GM04504 (cell line): Measurements from ENCODE around the gene STOX2.

Source experiments
- DNase-seq: peaks from one replicate; pipeline ENCODE4 v3.0.0-alpha.2; 2012; ENCODE audit warnings: low read depth

STOX2 gene, protein sequence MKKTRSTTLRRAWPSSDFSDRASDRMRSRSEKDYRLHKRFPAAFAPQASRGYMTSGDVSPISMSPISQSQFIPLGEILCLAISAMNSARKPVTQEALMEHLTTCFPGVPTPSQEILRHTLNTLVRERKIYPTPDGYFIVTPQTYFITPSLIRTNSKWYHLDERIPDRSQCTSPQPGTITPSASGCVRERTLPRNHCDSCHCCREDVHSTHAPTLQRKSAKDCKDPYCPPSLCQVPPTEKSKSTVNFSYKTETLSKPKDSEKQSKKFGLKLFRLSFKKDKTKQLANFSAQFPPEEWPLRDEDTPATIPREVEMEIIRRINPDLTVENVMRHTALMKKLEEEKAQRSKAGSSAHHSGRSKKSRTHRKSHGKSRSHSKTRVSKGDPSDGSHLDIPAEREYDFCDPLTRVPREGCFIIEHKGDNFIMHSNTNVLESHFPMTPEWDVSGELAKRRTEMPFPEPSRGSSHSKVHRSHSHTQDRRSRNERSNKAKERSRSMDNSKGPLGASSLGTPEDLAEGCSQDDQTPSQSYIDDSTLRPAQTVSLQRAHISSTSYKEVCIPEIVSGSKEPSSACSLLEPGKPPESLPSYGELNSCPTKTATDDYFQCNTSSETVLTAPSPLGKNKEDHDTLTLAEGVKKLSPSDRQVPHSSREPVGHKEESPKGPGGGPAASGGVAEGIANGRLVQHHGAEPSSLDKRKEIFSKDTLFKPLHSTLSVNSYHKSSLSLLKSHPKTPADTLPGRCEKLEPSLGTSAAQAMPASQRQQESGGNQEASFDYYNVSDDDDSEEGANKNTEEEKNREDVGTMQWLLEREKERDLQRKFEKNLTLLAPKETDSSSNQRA (N-terminal part only)

DNA sequence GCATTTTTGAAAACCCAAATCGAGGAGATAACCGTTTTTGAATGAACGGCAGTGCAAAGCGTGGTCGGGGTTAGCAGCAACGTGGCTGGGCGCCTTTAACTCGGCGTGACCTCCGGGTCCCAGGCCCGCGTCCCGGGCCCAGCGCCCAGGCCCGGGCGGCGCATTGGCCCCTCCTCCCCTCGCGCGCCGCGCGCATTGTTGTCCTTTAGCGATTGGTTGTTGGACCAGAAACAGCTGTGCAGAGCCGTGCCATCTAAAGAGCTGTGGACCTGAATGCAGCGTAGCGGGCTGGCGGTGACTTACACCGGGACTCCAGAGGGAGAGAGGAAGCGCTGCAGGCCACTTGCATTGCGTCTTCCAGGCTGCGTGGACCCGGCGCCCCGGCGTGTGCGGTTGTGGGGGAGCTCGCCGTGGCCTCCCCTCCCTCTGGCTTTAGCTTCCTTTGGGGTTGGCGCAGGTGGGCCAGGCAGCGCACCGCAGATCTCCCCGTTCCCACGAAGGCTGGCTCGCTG lies at the start of gene STOX2:
TSS of gene STOX2 (plus strand) at position 227 of the 512 bp plus-strand sequence. CDS start 1,484 bp downstream, outside the sequence.
- DNase-seq: no peak

DNA sequence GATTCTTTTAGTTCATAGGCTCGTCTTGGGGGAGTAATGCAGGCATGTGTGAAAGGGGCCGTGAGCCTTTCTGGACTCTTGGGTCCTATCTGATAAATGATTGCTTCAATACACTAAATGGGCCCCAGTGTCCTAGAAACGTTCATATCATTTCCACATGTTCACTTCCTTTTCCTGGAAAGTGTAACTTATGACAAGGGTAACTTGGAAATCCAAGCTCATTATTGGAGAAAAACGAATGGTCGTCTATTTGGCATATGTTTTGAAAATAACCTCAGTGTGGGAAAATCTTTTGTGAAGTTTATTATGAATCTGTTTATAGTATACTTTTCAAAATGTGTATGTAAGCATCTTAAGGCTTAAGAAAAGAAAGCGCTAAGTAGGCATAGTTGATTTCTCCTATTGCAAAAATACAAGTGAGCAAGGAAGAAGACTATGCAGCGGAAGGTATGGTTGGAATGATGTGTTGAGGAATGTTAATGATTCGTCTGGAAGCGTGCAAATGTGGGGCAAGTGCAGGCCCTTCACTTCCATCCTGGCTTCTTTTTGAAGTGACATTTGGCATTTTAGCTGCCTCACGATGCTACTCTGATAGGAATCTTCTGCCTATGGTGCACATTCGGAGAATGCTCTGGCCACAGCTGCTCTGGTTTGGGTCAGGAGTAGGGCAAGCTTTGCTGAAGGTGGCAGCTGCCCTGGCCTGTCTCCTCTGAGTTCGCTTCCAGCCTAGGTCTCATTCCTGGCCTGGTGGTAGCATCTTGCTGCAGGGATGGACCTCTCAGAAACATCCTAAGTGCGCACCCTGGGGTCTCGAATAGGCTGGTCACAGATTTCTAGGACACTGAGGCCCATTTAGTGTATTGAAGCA lies 49.5 kb upstream of the STOX2 start:
- DNase-seq: no peak

DNA sequence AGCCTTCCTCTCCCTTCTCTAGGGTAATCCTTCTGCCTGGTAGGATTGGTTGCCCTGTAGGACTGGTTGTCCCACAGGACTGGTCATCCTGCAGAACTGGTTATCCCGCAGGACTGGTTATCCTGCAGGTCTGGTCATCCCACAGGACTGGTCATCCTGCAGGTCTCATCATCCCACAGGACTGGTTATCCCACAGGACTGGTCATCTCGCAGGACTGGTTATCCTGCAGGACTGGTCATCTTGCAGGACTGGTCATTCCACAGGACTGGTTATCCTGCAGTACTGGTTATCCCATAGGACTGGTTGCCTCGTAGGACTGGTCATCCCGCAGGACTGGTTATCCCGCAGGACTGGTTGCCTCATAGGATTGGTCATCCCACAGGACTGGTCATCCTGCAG lies 48.1 kb upstream of the STOX2 start:
- DNase-seq: no peak

DNA sequence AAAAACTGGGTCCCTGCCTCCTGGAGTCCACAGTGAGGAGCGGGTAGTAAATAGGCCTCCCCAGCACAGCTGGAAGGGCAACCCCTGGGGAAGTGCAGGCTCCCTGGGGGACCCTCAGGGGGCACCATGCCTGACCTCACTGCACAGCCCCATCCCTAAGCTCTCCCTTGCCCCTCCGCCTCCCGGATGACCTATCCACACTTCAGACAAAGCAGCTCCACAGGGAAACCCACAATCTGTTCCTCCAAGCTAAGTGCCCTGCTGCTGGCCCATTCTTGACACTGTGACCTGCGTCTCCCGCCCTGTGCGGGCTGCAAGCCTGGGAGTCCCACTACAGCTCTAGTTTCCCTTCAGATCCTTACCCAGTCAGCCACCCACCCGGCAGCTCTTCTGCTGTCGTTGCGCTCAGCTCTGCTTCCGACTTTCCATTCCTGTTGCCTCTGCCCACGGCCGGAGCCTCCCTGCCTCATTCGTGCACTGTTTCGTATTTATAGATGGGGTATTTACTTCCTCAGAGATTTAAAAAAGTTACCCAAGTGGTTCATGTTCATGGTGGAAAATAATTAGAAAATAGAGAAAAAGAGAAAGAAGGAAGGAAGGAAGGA lies 47.0 kb upstream of the STOX2 start:
- no peak for DNase-seq

DNA sequence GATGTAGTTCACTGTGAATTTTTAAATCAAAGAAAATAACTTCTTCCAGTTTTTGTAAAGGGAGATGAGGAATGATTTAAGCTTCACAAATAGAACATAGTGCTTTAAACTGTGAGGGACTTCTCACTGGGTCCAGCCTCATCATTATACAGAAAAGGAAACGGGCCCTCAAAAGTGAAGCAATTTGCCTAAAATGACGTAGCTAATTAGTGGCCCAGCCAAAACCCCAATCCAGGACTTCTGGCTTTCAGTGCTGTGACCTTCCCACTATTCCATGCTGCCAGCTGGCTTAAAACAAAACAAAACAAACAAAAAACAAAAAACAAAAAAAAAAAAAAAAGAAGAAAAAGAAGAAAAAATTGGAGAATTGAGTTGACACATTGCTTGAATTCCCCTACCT lies 45.0 kb upstream of the STOX2 start:
- no peak for DNase-seq

DNA sequence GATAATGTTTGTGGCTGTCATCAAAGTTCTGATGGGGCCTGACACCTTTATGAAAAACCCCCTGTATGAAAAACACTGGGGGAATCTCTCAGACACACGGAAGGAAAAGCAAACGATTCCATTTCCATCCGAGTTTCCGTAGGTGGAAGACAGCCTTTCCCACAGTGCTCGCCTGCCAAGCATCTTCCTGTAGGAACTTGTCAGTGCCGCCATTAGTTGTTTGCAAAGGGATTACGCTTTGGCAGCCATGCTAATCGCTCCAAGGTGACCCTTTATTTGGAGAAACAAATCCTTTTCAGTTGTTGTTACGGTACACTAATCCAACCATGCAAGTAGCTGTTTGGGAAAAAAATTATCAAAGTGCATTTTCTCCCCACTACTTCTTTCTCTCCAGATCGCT lies 44.4 kb upstream of the STOX2 start:
- no peak for DNase-seq

DNA sequence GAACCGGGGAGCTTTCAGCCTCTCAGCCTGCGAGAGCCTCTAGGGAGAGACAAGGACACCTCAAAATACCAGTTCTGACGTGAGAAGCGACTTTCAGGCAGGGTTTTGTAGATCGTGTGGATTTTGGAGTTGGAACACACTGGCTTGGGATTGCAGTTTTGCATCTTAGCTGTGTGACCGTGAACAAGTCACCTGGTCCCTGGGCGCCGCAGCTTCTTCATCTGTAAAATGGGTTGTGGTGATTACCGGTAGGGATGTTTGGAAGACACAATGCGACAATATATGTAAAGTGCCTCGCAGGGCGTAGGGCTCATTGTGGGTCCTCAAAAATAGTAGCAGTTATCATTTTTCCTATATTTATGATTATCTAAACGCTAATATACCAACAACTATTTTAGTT lies 43.7 kb upstream of the STOX2 start:
- no peak for DNase-seq

DNA sequence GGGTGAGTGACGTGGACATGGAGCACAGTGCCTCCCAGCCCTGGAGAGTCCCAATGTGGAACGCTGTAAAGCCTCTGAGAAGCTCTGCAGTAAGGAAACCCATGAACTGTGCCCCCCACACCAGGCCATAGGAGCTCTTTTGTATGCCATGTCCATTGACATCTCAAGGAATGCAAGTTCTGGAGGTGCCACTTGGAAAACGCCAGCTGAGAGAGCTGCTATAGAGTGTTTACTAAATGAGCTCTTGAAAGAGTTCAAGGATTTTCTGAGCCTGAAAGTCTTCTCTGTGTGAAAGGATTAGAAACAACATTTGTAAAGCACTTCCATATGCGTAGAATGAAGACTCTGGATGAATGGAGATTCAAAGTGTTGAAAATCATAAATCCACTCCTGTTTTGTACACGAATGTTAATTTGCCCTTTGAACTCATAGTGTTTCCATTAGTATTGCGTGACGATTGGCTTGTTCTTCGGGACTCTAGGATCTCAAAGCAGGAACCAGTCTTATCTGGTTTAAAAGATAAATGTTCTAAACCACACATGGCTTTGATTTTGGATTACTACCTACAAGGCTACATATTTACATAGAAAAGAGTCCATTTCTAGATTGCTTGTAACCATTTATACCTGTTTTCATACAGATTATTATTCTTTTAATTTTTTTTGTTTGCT lies 41.8 kb upstream of the STOX2 start:
- no peak for DNase-seq

DNA sequence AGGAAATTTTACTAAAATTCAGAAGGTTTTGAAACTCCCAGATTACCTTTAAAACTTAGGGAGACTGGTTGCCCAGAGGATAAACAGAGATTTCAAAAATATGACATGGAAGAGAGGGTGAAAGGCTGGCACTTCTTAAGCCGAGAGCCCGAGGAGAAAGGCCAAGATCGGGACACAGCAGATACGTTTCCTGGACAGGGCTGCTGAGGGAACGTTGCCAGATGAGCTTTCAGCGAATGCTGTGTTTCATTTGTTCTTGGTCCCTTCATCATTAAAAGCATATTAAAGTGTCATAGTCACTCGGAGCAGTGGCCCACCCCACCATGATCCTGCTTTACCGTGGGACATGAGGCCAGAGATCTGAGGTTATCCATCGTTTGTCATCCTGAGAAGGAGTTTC lies 37.9 kb upstream of the STOX2 start:
- no peak for DNase-seq

DNA sequence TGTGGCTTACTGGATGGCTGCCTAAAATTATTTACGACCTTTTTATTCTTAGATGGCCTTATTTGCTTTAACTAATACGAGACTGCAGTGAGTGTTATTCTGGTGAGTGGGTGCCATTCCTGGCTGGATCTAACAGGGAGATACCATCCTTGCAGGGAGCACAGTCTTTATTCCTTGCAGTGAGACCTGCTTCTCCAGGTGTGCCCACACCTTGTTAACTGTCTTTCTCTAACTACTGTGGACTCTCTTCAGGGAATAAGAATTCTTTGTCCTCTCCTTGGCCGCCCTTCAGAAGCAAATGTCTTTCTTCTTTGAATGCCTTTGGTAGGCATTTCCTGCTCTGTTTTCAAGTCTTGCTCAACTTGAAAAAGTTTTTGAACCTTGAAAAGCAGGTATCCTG lies 34.1 kb upstream of the STOX2 start:
- DNase-seq: no peak

DNA sequence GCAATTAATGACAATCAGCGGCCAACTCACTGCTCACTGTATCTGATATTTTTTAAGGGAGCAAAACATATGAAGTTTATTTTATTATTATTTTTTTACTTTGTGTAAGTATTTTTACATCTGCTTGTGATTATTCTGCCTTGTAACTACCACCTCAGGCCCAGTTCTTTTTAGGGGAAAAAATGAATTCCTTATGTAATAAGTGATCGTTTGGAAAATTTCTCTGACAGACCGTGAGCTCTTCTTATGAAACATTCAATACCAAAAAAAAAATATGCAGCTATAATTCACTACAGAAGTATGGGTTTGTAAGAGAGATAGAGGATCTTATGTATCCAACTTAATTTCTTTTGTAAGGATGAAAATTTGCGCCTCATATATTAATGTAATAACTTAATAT lies 33.5 kb upstream of the STOX2 start:
- DNase-seq: no peak

DNA sequence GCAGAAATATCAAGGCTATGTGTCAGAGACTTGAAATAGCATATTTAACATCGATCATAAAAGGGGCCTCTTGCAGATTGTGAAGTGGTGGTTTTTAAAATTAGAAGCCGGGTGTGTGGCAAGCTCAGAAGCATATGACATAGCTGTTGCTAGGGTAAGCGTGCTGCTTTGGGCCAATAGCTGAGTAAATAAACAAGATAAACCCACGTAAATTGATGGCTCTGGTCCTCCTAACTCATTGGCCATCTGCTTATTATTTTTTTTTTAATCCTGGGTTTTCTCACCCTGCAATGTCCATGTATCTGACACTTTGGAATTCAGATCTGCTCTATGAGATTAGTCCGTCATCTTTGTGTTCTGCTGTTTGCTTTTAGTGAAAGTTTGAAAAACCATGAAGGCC lies 32.6 kb upstream of the STOX2 start:
- DNase-seq: no peak

DNA sequence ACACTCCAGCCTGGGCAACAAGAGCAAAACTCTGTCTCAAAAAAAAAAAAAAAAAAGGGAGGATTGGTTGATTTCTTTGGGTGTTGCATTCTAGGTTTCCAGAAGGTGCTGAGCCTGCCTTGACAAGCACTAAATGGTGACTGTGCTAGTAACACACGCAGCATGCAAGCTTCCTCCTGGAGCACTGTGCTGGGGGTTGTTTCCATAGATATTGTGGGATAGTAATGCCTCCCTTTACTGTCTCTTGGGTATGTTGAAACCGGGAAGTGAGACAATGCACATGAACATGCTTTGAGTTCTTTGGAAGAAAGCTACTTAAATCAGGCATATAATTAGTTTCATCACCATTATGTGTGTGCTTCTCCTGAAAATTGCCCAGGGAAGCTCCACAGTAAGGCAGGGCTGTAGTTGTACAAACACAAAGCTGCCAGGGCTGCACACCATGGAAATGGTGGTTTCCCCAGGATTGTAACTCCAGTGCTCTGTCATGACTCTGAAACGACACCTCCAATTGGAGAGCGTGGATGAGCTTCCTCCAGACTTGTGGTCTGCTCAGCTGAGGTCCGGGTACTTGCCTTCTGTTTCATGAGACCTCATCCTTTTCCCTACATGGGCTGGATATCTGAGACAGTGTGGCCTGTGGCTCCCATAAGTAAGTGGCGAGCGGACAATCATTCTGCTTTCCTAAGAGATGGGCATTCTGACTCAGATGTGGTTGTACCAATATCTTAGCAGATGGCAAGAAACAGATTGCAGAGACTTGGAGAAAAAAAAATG lies 31.5 kb upstream of the STOX2 start:
- DNase-seq: no peak

DNA sequence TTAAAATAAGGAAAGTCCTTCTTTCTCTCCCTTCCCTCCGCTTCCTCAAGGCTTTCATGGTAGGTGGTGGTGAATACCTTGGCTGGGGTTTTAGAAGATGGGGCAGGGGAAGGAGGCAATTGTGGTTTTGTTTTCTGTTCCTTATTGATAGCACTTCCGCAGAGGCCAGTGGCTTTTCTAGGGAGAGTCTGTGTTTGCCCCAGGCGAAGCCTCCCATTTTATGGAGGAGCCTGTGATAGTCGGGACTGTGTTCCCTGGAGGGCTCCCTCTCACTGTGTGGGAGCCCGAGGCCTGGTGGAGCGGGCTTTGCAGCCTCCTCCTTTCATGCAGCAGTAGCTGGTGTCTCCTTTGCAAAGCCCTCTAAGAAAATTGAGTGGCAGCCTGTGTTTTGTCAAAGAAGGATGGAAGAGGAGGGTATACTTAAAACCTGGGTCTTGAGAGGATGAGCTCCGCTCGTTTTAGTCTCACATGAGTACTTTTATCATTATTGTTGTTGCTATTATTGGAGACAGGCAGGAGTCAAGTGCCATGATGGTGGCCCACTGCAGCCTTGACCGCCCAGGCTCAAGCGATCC lies 29.8 kb upstream of the STOX2 start:
- no peak for DNase-seq

DNA sequence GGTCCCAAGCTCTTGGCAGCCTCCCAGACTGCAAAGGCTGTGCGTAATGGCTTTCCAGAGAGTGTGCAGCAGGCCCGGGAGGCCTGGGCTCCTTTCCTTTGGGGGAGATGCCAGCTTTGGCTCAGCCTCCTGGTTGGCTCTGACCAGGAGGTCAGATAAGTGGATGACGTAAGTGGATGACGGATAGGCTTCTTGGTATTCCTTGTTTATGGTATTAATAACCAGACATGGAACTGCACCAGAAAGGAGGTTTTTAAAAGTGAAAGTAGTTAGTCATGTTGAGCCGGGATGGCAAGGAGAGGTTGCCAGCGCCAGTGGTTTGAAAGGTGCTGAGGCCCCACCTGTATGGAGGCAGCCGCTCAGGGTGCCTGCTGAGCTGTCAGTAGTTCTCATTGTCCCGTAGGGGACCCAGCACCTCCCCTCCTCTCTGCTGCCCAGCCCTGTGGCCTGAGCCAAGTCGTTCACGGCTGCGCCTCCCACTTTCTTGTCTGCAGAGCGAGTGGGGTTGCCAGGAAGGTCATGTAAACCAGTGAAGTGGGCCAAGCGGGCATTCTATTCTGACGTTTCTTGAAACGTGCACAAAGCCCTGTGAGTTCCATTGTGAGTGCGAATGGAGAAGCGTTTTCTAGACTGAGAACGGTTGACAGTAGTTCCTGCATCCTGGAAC lies 28.7 kb upstream of the STOX2 start:
- no peak for DNase-seq

DNA sequence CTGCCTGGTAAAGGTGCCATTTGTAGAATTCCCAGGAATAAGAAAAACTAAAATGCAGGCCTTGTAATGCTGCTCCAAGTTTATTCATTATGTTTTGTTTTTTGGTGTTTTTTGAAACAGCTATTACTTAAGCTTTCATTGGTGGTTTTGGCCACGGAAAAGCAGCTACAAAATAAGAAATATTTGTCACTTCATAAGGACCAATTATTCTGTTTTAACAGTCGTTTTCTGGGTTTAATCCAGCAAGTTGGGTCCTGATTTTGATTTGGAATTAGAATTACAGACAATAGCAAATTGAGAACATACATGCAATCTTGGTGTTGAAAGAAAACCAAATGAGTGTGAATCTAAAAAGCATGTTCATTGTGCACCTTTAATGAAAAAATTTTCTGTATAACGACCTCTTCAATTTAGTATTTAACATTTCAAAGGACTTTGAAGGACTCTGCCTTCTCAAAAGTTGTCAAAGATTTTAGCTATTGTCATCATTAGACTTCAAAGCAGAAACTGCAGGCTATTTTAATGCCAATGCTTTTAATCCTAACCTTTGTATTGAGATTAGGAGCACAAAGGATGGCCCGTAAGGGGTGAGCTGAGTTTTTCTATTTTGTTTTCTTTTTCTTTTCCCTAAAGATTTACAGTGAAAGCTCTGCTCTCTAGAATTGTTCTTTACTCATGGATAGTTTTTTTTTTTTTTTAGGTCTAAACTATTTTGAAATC lies 26.7 kb upstream of the STOX2 start:
- no peak for DNase-seq

DNA sequence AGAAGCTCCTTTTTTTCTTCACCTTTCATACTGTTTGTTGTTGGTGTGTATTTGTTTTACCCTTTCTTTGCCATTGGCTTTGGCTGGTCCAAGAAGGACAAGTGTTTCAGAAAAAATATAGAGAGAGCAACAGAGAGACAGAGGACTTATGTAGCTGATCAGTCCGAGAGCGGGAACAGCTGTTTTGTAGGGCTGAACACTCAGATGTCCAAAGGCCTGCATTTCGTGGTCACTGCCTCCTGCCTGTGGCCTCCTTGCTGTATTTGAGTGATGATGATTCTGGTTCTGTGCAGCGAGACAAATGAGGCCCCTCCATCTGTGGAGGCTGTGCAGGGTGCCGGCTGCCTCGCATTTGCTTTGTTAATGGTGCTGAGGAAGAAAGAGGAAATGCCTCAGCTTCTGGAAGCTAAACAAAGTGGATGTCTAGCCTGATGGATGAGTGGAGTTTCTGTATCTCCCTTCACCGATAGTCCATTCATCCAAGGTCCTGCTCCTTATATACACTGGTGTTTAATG lies 19.8 kb upstream of the STOX2 start:
- no peak for DNase-seq

DNA sequence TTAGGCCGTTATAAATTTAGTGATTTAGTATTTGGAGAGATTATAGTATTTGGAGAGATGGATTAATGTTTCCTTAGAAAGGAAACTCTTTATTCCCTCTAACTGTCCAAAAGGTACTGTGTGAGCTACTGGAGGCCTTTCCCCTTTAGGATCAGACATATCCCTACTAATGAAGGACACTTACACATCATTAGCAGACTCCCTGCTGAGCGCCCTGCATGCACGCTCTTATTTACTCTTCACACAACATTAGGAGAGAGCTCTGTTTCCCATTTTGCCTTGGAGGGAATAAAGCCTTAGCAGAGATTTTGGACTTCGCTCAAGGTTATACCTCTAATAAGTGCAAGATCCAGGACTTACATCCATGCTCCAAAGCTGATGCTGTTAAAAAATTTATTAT lies 17.8 kb upstream of the STOX2 start:
- no peak for DNase-seq

DNA sequence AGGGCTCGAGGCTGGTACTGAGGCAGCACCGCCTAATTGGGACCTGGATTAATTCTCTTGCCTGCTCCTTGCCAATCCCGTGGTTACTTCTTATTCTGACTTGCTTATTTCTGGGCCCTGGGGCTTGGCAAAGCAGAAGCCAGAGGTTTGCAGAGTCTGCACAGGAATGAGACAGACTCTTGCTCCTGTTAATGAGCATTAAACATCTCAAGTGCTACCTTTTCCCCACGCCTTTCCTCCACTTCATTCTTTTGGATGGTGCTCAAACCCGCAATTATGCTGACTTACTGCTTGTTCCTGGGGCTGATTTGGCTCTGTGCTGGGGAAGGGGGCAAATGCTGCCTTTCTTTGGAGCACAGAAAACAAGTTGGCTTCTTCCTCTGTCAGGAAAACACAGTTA lies 16.5 kb upstream of the STOX2 start:
- DNase-seq: no peak
